Activated T-cell treated with anti-CD3 and anti-CD28 coated beads, Interleukin-2, amount 50 U/mL, for 24 hours (primary cell): ENCODE measurements around the gene IL21.

Experiments
- DNase-seq: peaks from one replicate; pipeline ENCODE4 v3.0.0-alpha.2; 2020
- H3K27ac Mint-ChIP-seq: 2 replicates; pipeline ENCODE4 v1.8.0; 2020; ENCODE audit warnings: mild to moderate bottlenecking, mixed read lengths
- H3K27me3 Mint-ChIP-seq: 2 replicates; pipeline ENCODE4 v1.8.0; 2020; ENCODE audit warnings: mixed read lengths
- H3K36me3 Mint-ChIP-seq: 2 replicates; pipeline ENCODE4 v1.8.0; 2020; ENCODE audit warnings: low read depth, mixed read lengths
- H3K4me1 Mint-ChIP-seq: 2 replicates; pipeline ENCODE4 v1.8.0; 2020; ENCODE audit warnings: low read depth, mixed read lengths
- H3K4me3 Mint-ChIP-seq: 2 replicates; pipeline ENCODE4 v1.8.0; 2020; ENCODE audit warnings: mild to moderate bottlenecking, moderate library complexity, mixed read lengths
- H3K9me3 Mint-ChIP-seq: 2 replicates; pipeline ENCODE4 v1.8.0; 2020; ENCODE audit warnings: mixed read lengths

Gene IL21

GRCh38 chr4:122652379-122652778 is 31.5 kb upstream of the IL21 start:
- H3K4me3 Mint-ChIP-seq, result no peak overlapping the region
- H3K27me3 Mint-ChIP-seq, result peaks cover 2% of the 10 kb centered on the region
- peaks cover 6% of the 10 kb centered on the region for H3K9me3 Mint-ChIP-seq
- no peak for DNase-seq
- peaks cover 8% of the 10 kb centered on the region for H3K36me3 Mint-ChIP-seq
- H3K4me1 Mint-ChIP-seq, result peaks cover 16% of the 10 kb centered on the region
- H3K27ac Mint-ChIP-seq, result no peak overlapping the region

GRCh38 chr4:122650148-122650547 is 29.3 kb upstream of the IL21 start:
- no peaks in the 10 kb centered on the region for H3K9me3 Mint-ChIP-seq
- DNase-seq, result no peak
- no peak overlapping the region for H3K4me3 Mint-ChIP-seq
- H3K4me1 Mint-ChIP-seq, result peaks cover 7% of the 10 kb centered on the region
- no peak overlapping the region for H3K27ac Mint-ChIP-seq
- H3K27me3 Mint-ChIP-seq, result no peaks in the 10 kb centered on the region
- H3K36me3 Mint-ChIP-seq, result no peaks in the 10 kb centered on the region

DNA sequence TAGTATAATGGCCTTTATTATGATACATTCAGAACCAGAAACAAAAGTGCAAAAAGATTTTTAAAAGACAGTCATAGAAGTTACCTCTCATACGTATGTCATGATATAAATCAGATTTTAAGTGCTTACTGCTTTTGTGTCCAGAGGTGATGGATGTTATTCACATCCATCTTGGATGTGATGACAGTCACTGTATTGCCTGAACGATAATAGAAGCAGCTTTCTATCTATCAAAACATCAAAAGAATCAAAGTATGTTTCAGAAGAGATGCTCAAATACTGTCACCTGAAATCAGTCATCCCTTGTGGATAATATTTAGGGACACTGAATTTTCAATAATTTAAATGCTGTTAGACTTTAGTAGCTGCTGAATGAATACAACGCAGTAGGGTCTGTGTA is 26.8 kb upstream of the IL21 start:
- no peaks in the 10 kb centered on the region for H3K9me3 Mint-ChIP-seq
- H3K36me3 Mint-ChIP-seq, result no peaks in the 10 kb centered on the region
- H3K27me3 Mint-ChIP-seq, result no peaks in the 10 kb centered on the region
- no peak overlapping the region for H3K4me3 Mint-ChIP-seq
- DNase-seq, result no peak
- H3K4me1 Mint-ChIP-seq, result peaks cover 7% of the 10 kb centered on the region
- no peak overlapping the region for H3K27ac Mint-ChIP-seq

DNA sequence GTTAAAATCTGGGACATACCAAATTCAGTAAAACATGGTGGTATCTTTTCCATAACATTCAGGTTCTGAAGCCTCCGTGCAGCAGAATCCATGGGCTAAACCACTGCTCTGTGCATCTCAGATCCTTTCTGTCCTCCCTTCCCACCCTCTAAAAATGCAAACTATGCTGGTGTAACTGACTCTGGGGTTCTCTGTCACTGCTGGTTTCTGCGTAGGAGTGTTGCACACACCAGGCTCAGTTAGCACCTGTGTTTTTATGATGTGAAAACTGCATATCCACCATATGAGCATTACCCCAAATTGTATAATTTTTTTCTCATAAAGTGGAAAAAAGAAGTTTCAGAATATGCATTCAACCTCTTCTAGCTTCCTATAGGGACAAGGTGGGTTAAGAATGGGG is 22.4 kb upstream of the IL21 start:
- Mint-ChIP-seq H3K27ac (no peak overlapping the region), H3K9me3 (no peaks in the 10 kb centered on the region), H3K4me1 (no peaks in the 10 kb centered on the region), H3K27me3 (no peaks in the 10 kb centered on the region), H3K36me3 (no peaks in the 10 kb centered on the region), H3K4me3 (no peak overlapping the region)
- DNase-seq, result no peak

GRCh38 chr4:122639181-122639580 is 18.3 kb upstream of the IL21 start:
- no peak for DNase-seq
- Mint-ChIP-seq H3K4me1 (peaks cover 24% of the 10 kb centered on the region), H3K27ac (no peak overlapping the region), H3K9me3 (no peaks in the 10 kb centered on the region), H3K27me3 (peaks cover 2% of the 10 kb centered on the region), H3K4me3 (no peak overlapping the region), H3K36me3 (no peaks in the 10 kb centered on the region)

GRCh38 chr4:122636697-122637096 is 15.8 kb upstream of the IL21 start:
- peaks cover 3% of the 10 kb centered on the region for H3K9me3 Mint-ChIP-seq
- no peak overlapping the region for H3K27ac Mint-ChIP-seq
- no peak overlapping the region for H3K4me3 Mint-ChIP-seq
- no peaks in the 10 kb centered on the region for H3K36me3 Mint-ChIP-seq
- H3K4me1 Mint-ChIP-seq, result peaks cover 46% of the 10 kb centered on the region
- no peak for DNase-seq
- peaks cover 2% of the 10 kb centered on the region for H3K27me3 Mint-ChIP-seq

GRCh38 chr4:122635205-122635604 is 14.3 kb upstream of the IL21 start:
- Mint-ChIP-seq H3K9me3 (peaks cover 3% of the 10 kb centered on the region), H3K4me3 (no peak overlapping the region), H3K27ac (no peak overlapping the region), H3K27me3 (peaks cover 2% of the 10 kb centered on the region), H3K4me1 (peaks cover 53% of the 10 kb centered on the region), H3K36me3 (no peaks in the 10 kb centered on the region)
- no peak for DNase-seq

DNA sequence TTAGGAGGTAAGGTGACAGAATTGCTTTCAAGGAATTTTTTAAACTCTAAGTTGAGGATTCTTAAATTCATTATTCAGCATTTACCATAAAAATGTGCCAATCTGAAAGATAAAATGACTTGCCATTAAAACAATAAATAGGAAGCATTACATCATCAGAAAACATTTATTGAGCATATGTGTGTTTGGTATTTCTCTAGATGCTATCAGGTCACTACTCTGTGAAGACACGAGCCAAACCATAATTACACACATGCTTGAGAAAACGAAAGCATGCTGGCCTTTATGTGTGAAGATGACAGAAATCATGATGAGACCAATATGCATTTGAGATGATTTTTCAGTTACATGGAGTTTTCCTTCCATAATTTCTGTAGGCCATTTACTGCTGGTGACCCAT is 12.3 kb upstream of the IL21 start:
- Mint-ChIP-seq H3K4me3 (no peak overlapping the region), H3K36me3 (no peaks in the 10 kb centered on the region), H3K27ac (peak overlapping the region; percentile 55), H3K27me3 (peaks cover 2% of the 10 kb centered on the region), H3K4me1 (peaks cover 53% of the 10 kb centered on the region), H3K9me3 (peaks cover 3% of the 10 kb centered on the region)
- no peak for DNase-seq

GRCh38 chr4:122632396-122633143 is 11.7 kb upstream of the IL21 start:
- Mint-ChIP-seq H3K27me3 (peaks cover 2% of the 10 kb centered on the region), H3K36me3 (no peaks in the 10 kb centered on the region), H3K4me1 (peaks cover 53% of the 10 kb centered on the region), H3K4me3 (no peak overlapping the region), H3K27ac (peak overlapping the region; percentile 55), H3K9me3 (peaks cover 3% of the 10 kb centered on the region)
- no peak for DNase-seq

GRCh38 chr4:122625156-122625555 is 4.3 kb upstream of the IL21 start:
- H3K27me3 Mint-ChIP-seq, result no peaks in the 10 kb centered on the region
- H3K36me3 Mint-ChIP-seq, result peaks cover 38% of the 10 kb centered on the region
- H3K9me3 Mint-ChIP-seq, result no peaks in the 10 kb centered on the region
- H3K27ac Mint-ChIP-seq, result no peak overlapping the region
- no peak overlapping the region for H3K4me3 Mint-ChIP-seq
- peaks cover 23% of the 10 kb centered on the region for H3K4me1 Mint-ChIP-seq
- no peak for DNase-seq

- no peak for DNase-seq
- Mint-ChIP-seq H3K36me3 (peaks cover 43% of the 10 kb centered on the region), H3K27me3 (no peaks in the 10 kb centered on the region), H3K9me3 (no peaks in the 10 kb centered on the region), H3K4me3 (no peak overlapping the region), H3K4me1 (peaks cover 30% of the 10 kb centered on the region), H3K27ac (no peak overlapping the region)
Observed at GRCh38 chr4:122624205-122624604, 3.3 kb upstream of the IL21 start.

GRCh38 chr4:122623637-122624166 is 2.8 kb upstream of the IL21 start:
- H3K9me3 Mint-ChIP-seq, result no peaks in the 10 kb centered on the region
- peaks cover 46% of the 10 kb centered on the region for H3K36me3 Mint-ChIP-seq
- no peaks in the 10 kb centered on the region for H3K27me3 Mint-ChIP-seq
- peaks cover 34% of the 10 kb centered on the region for H3K4me1 Mint-ChIP-seq
- no peak for DNase-seq
- no peak overlapping the region for H3K27ac Mint-ChIP-seq
- no peak overlapping the region for H3K4me3 Mint-ChIP-seq

GRCh38 chr4:122622400-122622799 is 1.5 kb upstream of the IL21 start:
- no peaks in the 10 kb centered on the region for H3K27me3 Mint-ChIP-seq
- peak overlapping the region; percentile 3 for H3K4me3 Mint-ChIP-seq
- peaks cover 53% of the 10 kb centered on the region for H3K36me3 Mint-ChIP-seq
- H3K27ac Mint-ChIP-seq, result peak overlapping the region; percentile 51
- H3K9me3 Mint-ChIP-seq, result no peaks in the 10 kb centered on the region
- no peak for DNase-seq
- H3K4me1 Mint-ChIP-seq, result peaks cover 45% of the 10 kb centered on the region

- Mint-ChIP-seq H3K27ac (peak overlapping the region; percentile 92), H3K27me3 (no peaks in the 10 kb centered on the region), H3K9me3 (no peaks in the 10 kb centered on the region), H3K36me3 (peaks cover 60% of the 10 kb centered on the region), H3K4me1 (peaks cover 65% of the 10 kb centered on the region), H3K4me3 (peak overlapping the region; percentile 81)
- DNase-seq, result no peak
Observed at GRCh38 chr4:122619611-122620010, 1.3 kb downstream of the IL21 start.
